ENCODE results near the gene ZFYVE9. TPM values are rescaled to one million over a fixed set of nuclear protein-coding genes. Genes with fewer than 3 reads are reported as not detected.

The ZFYVE9 gene
- total and polyA plus RNA-seq, 9 of the 15 experiments (the other 6 are each of a cell fraction or from before 2014, with no cell fraction given), result 0.52 to 14.4 (median 8.9) TPM

DNA sequence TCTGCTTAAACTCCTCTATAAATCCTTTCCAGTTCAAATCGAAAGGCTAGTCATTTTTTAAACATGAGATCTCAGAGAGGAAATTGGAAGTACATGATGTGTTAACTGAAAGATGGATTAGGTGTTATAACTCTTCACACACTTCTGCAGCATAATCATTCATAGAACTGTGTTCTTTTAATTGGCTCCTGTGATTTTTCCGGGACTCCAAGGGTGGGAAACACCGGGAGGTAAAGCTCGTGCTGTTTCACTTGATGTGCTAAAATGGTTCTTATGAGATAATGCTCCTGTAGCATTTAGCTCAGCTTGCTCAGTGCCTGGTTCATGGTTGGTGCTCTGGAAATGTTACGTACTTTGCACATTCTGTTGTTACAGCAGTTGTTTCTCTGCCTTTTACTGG is 183.9 kb downstream of the ZFYVE9 start:
- H3K4me3 ChIP-seq, result no peak overlapping the region
- no peaks in the 10 kb centered on the region for H3K36me3 ChIP-seq (ENCODE audit: control insufficient read depth, insufficient read depth, low read length)
- intact Hi-C loops (cut with micrococcal nuclease) (no loop called here), in situ Hi-C loops (cut with MboI) (no loop called here)
- ATAC-seq, result no peak
- CTCF ChIA-PET (ENCODE audit: low intra/inter-chr PET ratio), result no interaction called here
- no peak overlapping the region for H2AFZ ChIP-seq (ENCODE audit: low read depth, low read length)
- FAIRE-seq, result no peak
- H3K9me1 ChIP-seq (ENCODE audit: control insufficient read depth, insufficient read depth, low read length), result no peaks in the 10 kb centered on the region
- POLR2A ChIA-PET, result interaction anchor here (0.6 to 1.5 kb wide), 2 partner anchors 16 to 262 kb away, joined by 3 read pairs; no protein-coding TSS in a partner anchor
- BruUV-seq (replicated peaks), result no TSS peak
- H3K79me2 ChIP-seq (ENCODE audit: control insufficient read depth, insufficient read depth, low read length), result no peaks in the 10 kb centered on the region
- WGBS (ENCODE audit: insufficient coverage, low coverage, missing lambda C conversion rate), result 52% methylated on average over 5 of the region's 5 CpGs
- H3K27me3 ChIP-seq (ENCODE audit: control insufficient read depth in 2 of 2, insufficient read depth in 2 of 2, low read length in 2 of 2), result no peaks in the 10 kb centered on the region
- no peak for DNase-seq (ENCODE audit: extremely low read depth in 1 of 4, low spot score in 3 of 4)
- H3K4me2 ChIP-seq (ENCODE audit: insufficient read depth, low read length), result no peak overlapping the region
- H3K9me3 ChIP-seq (replicated peaks; ENCODE audit: control insufficient read depth, insufficient read depth, low read depth, low read length), result no peaks in the 10 kb centered on the region
- no peak overlapping the region for H3K27ac ChIP-seq (ENCODE audit: extremely low read depth, low read depth, low read length)
- peaks cover 7 to 10% of the 10 kb centered on the region in 2 experiments; a peak in 3 of 5 replicates for H3K4me1 ChIP-seq (replicated peaks in 1 of 2; ENCODE audit: control insufficient read depth in 2 of 2, insufficient read depth in 2 of 2, low read length in 2 of 2)
- no peaks in the 10 kb centered on the region for H4K20me1 ChIP-seq (replicated peaks; ENCODE audit: control insufficient read depth, insufficient read depth, low read length)
- H3K9ac ChIP-seq (ENCODE audit: insufficient read depth in 1 of 2, low read depth in 2 of 2, low read length in 2 of 2), result no peak overlapping the region
- TF ChIP-seq HMG20A (CRISPR knock-in tag; conservative IDR thresholded peaks at IDR 0.05) (no peak), LEF1 (IDR thresholded peaks at IDR 0.05) (no peak), MXI1 (IDR thresholded peaks at IDR 0.05; ENCODE audit: low read depth, low read length) (no peak), THAP12 (CRISPR knock-in tag; IDR thresholded peaks at IDR 0.05) (no peak), KAT8 (IDR thresholded peaks at IDR 0.05; ENCODE audit: low read depth) (no peak), LCOR (CRISPR knock-in tag; IDR thresholded peaks at IDR 0.05) (no peak), TCFL5 (CRISPR knock-in tag; conservative IDR thresholded peaks at IDR 0.05) (no peak), HBP1 (CRISPR knock-in tag; IDR thresholded peaks at IDR 0.05) (no peak), ARID4B (CRISPR knock-in tag; IDR thresholded peaks at IDR 0.05) (no peak), ZNF23 (CRISPR knock-in tag; IDR thresholded peaks at IDR 0.05) (no peak), PRMT5 (CRISPR knock-in tag; IDR thresholded peaks at IDR 0.05) (no peak), ZBTB12 (CRISPR knock-in tag; IDR thresholded peaks at IDR 0.05) (no peak), ETS2 (tag; IDR thresholded peaks at IDR 0.05; ENCODE audit: borderline replicate concordance, poor library complexity, severe bottlenecking) (no peak), SUPT5H (IDR thresholded peaks at IDR 0.05) (no peak), HNRNPLL (IDR thresholded peaks at IDR 0.05; ENCODE audit: low read depth, low read length, poor library complexity, severe bottlenecking) (no peak)

Data from K562 (cell line).